Hindlimb muscle (tissue), 1 donor: ENCODE measurements around the gene ATXN10. TPM values are rescaled to one million over a fixed set of nuclear protein-coding genes. Genes with fewer than 3 reads are reported as not detected.
"Not testable (repeated sequence)": the region's sequence is repeated elsewhere in the genome, so short reads cannot be mapped to it uniquely, and the experiment has no call there.

ENCODE experiments used
- DNase-seq: peaks from one replicate; pipeline ENCODE4 v3.0.0-alpha.2; 2013
- polyA plus RNA-seq: library from polyadenylated mRNA; unstranded; fragments of 120-200 nt; gene quantifications from one replicate; pipeline ENCODE4 v1.2.1, GENCODE V29; 2013; ENCODE audit not compliant: insufficient read length

Gene ATXN10
- polyA plus RNA-seq, 1 donor = 174 TPM

DNA sequence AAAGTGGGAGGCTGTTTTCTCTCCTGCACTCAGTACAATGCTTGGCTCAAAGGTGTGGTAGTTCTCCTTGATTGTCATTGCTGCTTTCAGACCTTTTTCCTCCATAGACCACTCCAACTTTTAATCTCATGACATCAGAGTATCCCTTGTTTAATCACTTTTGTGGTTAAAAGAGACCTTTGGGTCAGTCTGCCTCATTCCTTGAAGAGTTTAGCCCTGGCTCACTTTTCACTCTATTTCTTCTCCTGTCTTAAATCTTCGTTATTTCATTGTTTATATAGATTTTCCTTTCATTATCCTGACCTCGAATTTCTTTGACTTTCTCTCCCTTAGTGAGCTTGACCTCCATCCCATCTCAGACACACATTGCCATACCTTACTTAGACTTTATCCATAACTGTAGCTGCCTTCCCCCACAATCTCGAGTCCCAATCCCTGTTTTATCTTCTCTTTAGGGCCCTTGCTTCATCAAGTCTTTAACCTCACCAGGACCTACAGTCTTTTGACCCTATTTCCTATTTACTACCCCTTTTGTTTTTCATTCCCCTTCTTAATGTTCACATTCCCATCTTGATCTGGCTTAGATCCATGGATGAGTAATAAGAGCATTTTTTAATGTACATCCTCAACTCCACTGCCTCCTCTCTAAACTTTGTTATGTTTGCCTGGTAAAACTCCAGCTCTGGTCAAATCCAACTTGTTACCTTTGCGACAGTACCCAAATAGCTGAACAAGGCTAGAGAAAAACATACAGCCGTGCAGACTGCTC, 9.5 kb downstream of the ATXN10 start:
- DNase-seq = no peak

DNA sequence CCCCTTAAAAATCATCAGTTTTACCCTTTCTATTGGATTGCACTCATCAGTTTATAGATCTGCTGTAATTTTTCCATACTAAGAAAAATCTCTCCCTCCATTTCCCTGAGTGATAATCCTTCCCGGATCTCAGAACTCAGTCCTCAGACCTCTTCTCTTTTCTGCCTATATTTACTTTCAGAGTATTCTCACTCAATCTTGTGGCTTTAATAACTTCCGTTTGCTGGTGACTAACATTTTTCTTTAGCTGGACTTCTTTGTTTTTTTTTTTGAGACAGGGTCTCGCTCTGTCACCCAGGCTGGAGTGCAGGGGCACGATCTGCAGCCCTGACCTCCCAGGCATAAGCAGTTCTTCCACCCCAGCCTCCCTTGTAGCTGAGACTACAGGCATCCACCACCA, 10.4 kb downstream of the ATXN10 start:
- no peak for DNase-seq

DNA sequence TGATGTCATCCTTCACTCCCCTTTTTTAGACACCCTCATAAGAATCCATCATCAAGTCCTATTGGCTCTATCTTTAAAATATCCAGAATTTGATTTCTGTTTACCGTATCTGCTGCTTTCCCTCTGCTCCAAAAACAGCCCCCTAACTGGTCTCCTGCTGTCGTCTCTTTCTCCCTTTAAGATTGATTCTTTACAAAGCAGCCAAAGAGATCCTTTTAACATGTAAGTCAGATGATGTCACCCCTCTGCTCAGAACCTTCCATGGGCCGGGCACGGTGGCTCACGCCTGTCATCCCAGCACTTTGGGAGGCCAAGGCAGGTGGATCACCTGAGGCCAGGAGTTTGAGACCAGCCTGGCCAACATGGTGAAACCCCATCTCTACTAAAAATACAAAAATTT, 11.1 kb downstream of the ATXN10 start:
- not testable (repeated sequence) for DNase-seq

GRCh38 chr22:45683248-45683647, 11.6 kb downstream of the ATXN10 start:
- DNase-seq = no peak

DNA sequence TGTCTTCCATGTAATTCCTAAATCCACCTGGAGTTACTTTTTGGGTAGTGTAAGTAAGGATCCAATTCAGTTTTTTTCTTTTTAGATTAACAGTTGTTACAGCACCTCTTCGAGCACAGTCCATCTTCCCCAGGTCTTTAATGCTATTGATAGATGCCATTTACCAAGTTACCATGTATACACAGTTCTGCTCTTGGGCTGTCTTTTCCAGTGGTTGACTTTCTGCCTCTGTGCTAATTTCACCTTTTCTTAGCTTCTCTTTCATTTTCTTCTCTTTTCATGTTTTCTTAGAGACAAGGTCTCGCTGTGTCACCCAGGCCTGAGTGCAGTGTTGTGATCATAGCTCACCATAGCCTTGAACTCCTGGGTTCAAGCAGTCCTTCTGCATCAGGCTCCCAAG, 12.0 kb downstream of the ATXN10 start:
- no peak for DNase-seq

- DNase-seq = no peak
These were observed 12.5 kb downstream of the ATXN10 start for GRCh38 chr22:45684169-45684568.

DNA sequence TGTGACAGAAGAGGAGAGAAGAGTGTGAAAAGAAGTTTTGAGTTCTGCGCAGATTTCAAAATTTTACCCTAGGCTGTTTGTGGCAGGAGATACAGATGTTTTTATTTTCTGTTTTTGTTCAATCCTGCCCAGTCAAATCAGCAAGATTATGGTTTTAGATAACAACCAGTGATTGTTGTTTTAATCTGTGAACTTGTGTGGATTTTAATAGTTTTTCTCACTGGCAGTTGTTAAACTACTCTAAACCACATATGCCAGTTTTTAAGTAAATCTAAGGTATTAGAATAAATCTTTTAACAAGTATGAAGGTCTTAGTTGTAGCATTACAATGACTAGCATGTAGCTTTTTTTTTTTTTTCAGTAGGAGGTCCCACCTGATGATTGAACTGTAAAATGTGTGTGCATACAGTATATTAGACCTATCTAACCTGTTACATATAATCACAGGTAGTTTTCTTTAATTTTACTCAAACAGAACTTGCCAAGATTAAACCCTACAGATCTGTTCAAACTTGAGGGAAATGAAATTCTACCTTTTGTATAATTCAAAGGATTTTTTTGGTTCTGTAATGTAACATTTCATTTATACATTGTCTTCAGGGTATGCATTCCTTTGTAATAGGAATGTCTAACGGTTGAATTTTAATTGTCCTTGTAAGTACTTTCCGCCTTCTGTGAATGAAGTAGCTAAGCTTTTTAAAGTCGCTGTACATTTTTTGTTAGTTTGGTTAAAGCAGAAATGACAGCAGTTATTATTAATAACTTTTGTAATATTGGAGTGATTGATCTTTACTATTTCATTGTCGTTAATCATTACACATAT, 13.3 kb downstream of the ATXN10 start:
- no peak for DNase-seq

- no peak for DNase-seq
These were observed 14.4 kb downstream of the ATXN10 start for GRCh38 chr22:45686004-45686403.

- no peak for DNase-seq
These were observed 15.2 kb downstream of the ATXN10 start for GRCh38 chr22:45686836-45687235.

DNA sequence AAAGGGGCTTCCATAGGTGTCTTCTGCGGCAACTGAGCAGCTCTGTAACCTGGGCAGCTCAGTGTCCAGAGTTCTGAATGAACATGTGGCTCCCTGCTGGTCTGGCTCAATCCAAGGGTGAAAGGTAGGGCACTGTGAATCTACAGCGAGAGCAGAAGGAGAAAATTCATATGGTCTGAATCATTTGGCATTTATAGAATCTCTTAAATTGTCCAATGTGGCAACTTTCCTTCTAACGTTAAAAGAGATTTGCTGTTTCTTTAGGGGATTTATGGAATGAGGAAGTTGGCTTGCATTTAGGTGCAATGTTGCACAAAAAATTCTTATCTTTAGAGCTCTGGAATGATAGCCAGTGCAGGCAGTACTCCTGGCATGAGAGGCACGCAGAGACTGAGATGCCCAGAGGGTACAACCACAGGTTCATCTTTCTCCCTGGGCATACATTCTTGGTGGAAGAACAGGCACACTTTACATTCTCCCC, 17.0 kb downstream of the ATXN10 start:
- DNase-seq = no peak

GRCh38 chr22:45689211-45689610, 17.6 kb downstream of the ATXN10 start:
- no peak for DNase-seq

GRCh38 chr22:45690008-45690407, 18.4 kb downstream of the ATXN10 start:
- DNase-seq = no peak

DNA sequence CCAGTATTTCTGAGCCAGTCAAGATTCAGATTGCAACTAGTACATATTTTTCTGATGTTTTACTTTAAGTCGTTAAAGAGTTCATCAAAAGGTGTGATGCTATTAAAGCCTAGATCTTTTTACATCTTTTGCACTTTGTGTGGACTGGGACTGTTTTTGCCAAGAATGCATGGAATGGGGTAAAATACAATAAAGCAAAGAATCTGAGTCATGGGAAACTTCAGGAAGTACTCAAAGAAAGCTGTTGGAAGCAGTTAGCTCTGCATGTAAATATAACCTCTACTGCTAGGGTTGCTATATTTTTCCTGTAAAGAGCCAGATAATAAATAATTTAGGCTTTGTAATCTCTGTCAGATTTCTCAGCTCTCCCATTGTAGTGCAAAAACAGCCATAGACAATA, 20.9 kb downstream of the ATXN10 start:
- no peak for DNase-seq

DNA sequence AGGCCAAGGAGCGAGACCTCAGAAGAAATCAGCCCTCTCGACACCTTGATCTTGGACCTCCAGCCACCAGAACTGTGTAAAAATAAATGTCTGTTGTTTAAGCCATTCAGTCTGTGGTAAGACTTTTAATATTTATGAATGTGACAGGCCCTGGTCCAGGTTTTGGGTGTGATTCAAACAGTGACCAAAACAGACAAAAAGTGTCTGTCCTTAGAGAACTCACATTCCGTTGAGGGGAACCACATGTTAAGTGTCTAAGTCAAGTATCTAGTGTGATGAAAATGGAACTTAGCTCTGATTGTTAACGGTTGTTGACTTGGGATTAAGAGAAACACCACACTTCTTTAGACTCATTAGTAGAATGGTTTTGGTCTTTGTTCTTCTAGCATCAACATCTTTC, 22.2 kb downstream of the ATXN10 start:
- DNase-seq = no peak

- no peak for DNase-seq
These were observed 24.6 kb downstream of the ATXN10 start for GRCh38 chr22:45696227-45696626.

- no peak for DNase-seq
These were observed 26.5 kb downstream of the ATXN10 start for GRCh38 chr22:45698094-45698493.

DNA sequence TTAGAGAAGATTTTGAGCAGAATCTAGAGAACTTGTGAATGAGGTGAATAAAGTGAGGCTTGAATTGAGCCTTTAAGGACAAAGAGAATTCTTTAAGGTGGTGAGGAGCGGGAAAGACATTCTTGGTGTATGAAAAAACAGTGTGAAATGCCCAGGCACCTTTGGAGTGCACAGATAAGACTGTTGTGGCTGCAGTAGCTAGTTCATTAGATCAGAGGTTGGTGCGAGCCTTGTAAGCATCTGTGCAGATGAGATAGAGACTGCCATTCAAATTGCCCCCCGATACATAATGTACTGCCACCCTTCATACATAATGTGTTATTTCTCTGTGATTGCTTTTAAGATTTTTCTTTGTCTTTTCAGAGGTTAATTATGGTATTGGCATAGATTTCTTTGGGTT, 31.3 kb downstream of the ATXN10 start:
- no peak for DNase-seq

DNA sequence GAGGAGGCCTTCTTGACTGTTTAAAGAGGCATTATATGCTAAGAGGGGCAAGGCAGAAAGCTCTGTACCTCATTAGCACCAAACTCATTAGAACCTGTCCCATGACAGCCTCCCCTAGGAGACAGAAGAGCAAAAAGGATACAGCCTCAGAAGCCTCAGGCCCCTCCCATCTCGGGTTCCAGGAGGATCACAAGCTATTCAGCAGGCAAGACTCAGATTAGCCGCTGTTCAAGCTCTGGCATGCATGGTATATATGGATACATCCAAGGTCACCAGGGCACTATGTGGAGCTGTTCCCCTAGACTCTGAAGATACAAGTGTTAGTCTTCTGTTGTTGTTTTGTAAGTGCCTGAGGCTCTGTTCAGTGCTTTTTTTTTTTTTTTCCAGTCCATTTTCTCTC, 32.1 kb downstream of the ATXN10 start:
- DNase-seq = no peak

- no peak for DNase-seq
These were observed 33.0 kb downstream of the ATXN10 start for GRCh38 chr22:45704648-45705047.

DNA sequence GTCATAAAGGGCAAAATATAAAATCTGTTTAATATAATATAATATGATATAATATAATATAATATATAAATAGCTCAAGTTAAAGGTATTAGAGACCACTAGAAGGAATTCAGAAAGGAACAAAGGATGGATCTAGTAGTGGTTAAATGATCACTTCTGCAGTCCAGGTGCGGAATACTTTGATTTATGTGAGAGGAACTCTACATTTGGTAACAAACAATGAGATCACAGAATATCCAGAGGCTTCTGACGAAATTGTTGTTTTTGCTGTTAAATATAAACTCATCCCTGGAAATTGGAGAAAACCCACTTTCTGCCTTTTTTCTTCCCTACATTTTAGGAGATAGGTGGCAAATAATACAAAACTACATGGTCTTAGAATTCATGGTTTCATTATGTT, 36.0 kb downstream of the ATXN10 start:
- DNase-seq = no peak

DNA sequence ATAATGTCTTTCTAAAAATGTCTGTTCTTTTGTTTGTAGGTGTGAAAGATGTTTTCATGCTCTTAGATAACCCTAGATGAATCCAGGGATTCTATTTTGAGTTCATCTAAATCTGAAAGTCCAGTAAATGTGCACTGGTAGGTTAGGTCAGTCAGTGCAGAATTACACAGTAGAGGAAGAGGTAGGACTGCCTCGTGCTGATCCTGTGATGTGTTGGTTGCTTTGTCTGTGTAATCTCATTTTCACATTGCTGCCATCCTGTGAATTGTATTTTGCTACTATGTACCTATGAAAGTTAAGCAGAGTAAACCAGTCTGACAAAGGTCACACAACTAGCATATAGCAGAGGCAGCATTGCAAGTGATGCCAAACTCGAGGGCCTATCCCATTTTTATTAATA, 36.5 kb downstream of the ATXN10 start:
- no peak for DNase-seq

- no peak for DNase-seq
These were observed 37.6 kb downstream of the ATXN10 start for GRCh38 chr22:45709060-45709739.

GRCh38 chr22:45709866-45710265, 38.2 kb downstream of the ATXN10 start:
- DNase-seq = no peak
